GM13976 (cell line): ENCODE measurements around the gene ATXN1.

Source experiments
- DNase-seq: peaks from one replicate; pipeline ENCODE4 v3.0.0; 2012; ENCODE audit warnings: low spot score
- CTCF ChIP-seq: IDR thresholded peaks from 2 replicates; pipeline ENCODE4 v1.5.1; 2012; ENCODE audit warnings: borderline replicate concordance, mild to moderate bottlenecking; ENCODE audit not compliant: insufficient read depth; ENCODE audit errors: extremely low read depth, missing control alignments, control extremely low read depth
- in situ Hi-C: fragments of 300-500 bp; cut with MboI; formaldehyde crosslinking; loops from one replicate; pipeline ENCODE4 v1.12.0; 2022; ENCODE audit warnings: low sequenced_read_pairs, mixed read lengths, inconsistent platforms; ENCODE audit not compliant: unreplicated experiment

The ATXN1 gene

GRCh38 chr6:16649890-16650289 is 111.4 kb downstream of the ATXN1 start:
- in situ Hi-C loops = no loop called here
- TF ChIP-seq CTCF = no peak
- DNase-seq = no peak

DNA sequence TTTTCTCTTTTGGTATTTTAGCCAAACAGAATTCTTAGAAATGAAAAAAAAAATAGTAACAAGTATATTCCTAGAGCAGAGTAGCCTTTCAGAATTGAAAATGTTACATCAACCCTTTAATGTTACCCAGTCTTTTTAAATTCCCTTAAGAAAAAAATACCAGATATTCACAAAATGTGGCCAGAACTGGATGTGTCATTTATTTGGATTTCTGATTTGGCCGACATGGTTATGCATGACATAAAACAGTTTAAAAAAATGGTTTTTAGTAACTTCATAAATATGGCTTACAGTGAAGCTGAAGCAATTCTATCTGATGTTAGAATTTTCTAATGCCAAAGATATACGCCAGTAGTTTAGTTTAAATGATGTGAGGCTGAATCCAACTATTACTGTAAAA is 112.0 kb downstream of the ATXN1 start:
- no peak for DNase-seq
- in situ Hi-C loops = no loop called here
- no peak for TF ChIP-seq CTCF

- no peak for DNase-seq
- TF ChIP-seq CTCF = no peak
- in situ Hi-C loops = no loop called here
These were observed 113.3 kb downstream of the ATXN1 start for GRCh38 chr6:16648003-16648402.

DNA sequence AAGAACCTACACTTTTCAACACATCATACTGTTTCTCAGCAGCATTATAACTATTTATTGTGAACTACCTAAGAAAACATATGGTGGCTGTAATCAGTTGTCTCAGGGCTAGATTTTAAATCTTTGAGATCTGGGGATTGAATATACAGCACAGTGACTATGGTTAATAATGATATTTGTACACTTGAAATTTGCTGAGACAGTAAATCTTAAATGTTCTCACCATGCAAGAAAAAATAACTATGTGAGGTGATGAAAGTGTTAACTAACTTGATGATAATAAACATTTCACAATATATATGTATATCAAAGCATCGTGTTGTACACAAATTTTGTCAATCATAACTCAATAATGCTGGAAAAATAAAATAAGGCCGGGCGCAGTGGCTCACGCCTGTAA is 113.8 kb downstream of the ATXN1 start:
- no peak for DNase-seq
- in situ Hi-C loops = no loop called here
- TF ChIP-seq CTCF = no peak

- no peak for DNase-seq
- TF ChIP-seq CTCF = no peak
- in situ Hi-C loops = no loop called here
These were observed 116.6 kb downstream of the ATXN1 start for GRCh38 chr6:16644540-16645250.

GRCh38 chr6:16639684-16640480 is 121.4 kb downstream of the ATXN1 start:
- no peak for DNase-seq
- in situ Hi-C loops = no loop called here
- no peak for TF ChIP-seq CTCF
